IPS DF 6.9 (cell line): ENCODE results near the gene FLYWCH2.
"Not testable (repeated sequence)": the region's sequence is repeated elsewhere in the genome, so short reads cannot be mapped to it uniquely, and the experiment has no call there.

ENCODE experiments used
- DNase-seq: peaks from one replicate; pipeline ENCODE4 v3.0.0-alpha.2; 2013; ENCODE audit warnings: low read depth, low spot score
- H3K27ac ChIP-seq: one replicate; pipeline ENCODE4 v1.5.1; 2013; ENCODE audit warnings: low read length, control low read depth
- H3K27me3 ChIP-seq: 2 replicates; pipeline ENCODE4 v1.6.1; 2013; ENCODE audit warnings: mild to moderate bottlenecking, low read length; ENCODE audit not compliant: control insufficient read depth, insufficient read depth
- H3K36me3 ChIP-seq: 2 replicates; pipeline ENCODE4 v1.6.1; 2013; ENCODE audit warnings: low read length; ENCODE audit not compliant: control insufficient read depth, insufficient read depth
- H3K4me1 ChIP-seq: 2 replicates; pipeline ENCODE4 v1.6.1; 2013; ENCODE audit warnings: low read length; ENCODE audit not compliant: control insufficient read depth, insufficient read depth
- H3K4me3 ChIP-seq: 2 replicates; pipeline ENCODE4 v1.5.1; 2013; ENCODE audit warnings: mild to moderate bottlenecking, low read length
- H3K9me3 ChIP-seq: 2 replicates; pipeline ENCODE4 v1.6.1; 2013; ENCODE audit warnings: low read length, inconsistent platforms; ENCODE audit not compliant: control insufficient read depth, insufficient read depth
- WGBS: extraction: QIAGEN DNeasy Blood & Tissue Kit; methylation state at CpG from one replicate; pipeline ENCODE4 v1.1.7; 2013; ENCODE audit warnings: mixed read lengths, missing lambda C conversion rate; ENCODE audit not compliant: insufficient read length, insufficient coverage; 5-methylcytosine and 5-hydroxymethylcytosine counted together

The FLYWCH2 gene

DNA sequence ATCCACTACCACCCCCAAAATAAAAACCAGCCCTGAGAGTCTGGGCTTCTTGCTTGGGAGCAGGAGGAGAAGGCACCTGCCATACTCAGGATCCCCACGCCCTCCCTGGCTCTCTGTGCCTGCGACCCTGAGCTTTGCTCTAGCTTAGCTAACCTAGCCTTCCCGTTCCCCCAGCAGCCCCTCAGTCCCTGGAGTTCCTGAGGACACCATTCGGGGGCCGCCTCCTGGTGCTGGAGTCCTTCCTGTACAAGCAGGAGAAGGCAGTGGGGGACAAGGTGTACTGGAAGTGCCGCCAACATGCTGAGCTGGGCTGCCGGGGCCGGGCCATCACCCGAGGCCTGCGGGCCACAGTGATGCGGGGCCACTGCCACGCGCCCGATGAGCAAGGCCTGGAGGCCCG is 47.2 kb downstream of the FLYWCH2 start:
- H3K9me3 ChIP-seq, result no peaks in the 10 kb centered on the region
- H3K36me3 ChIP-seq, result peaks cover 6% of the 10 kb centered on the region; the same call in 1 of the 2 replicates
- H3K4me1 ChIP-seq, result peaks cover 5% of the 10 kb centered on the region; the same call in 1 of the 2 replicates
- no peaks in the 10 kb centered on the region for H3K27me3 ChIP-seq
- no peak for DNase-seq
- no peak overlapping the region for H3K27ac ChIP-seq
- WGBS, result no CpG with 5 or more reads among the region's 15 CpGs
- H3K4me3 ChIP-seq, result no peak overlapping the region

DNA sequence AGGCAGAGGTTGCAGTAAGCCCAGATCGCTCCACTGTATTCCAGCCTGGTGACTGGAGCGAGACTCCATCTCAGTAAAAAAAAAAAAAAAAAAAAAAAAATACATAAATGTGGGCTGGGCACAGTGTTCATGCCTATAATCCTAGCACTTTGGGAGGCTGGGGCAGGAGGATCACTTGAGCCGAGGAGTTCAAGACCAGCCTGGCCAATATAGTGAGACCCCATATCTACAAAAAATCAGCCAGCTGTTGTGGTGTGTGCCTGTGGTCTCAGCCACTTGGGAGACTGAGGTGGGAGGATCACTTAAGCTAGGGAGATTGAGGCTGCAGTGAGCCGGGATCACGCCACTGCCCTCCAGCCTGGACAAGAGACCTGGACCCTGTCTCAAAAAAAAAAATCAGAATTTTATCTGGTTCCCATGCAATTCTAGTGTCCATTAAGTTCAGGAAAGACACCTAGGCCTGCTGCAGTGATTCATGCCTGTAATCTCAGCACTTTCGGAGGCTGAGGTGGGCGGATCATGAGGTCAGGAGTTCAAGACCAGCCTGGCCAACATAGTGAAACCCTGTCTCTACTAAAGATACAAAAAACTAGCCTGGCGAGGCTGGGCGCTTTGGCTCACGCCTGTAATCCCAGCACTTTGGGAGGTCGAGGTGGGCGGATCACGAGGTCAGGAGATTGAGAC is 48.4 kb downstream of the FLYWCH2 start:
- not testable (repeated sequence) for H3K27me3 ChIP-seq, H3K27ac ChIP-seq, H3K9me3 ChIP-seq, H3K4me3 ChIP-seq, DNase-seq, H3K36me3 ChIP-seq, H3K4me1 ChIP-seq
- WGBS, result no CpG with 5 or more reads among the region's 13 CpGs

DNA sequence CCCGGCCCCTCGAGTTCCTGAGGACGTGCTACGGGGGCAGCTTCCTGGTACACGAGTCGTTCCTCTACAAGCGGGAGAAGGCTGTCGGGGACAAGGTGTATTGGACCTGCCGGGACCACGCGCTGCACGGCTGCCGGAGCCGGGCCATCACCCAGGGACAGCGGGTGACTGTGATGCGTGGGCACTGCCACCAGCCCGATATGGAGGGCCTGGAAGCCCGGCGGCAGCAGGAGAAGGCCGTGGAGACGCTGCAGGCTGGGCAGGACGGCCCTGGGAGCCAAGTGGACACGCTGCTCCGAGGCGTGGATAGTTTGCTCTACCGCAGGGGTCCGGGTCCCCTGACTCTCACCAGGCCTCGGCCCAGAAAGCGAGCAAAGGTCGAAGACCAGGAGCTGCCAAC is 50.1 kb downstream of the FLYWCH2 start:
- no peaks in the 10 kb centered on the region for H3K9me3 ChIP-seq
- H3K27me3 ChIP-seq, result no peaks in the 10 kb centered on the region
- H3K36me3 ChIP-seq, result peaks cover 13% of the 10 kb centered on the region
- no peak overlapping the region for H3K4me3 ChIP-seq
- no peak for DNase-seq
- WGBS, result no CpG with 5 or more reads among the region's 30 CpGs
- no peak overlapping the region for H3K27ac ChIP-seq
- peaks cover 8% of the 10 kb centered on the region for H3K4me1 ChIP-seq

GRCh38 chr16:2933701-2934100 is 50.7 kb downstream of the FLYWCH2 start:
- WGBS, result no CpG with 5 or more reads among the region's 22 CpGs
- H3K4me1 ChIP-seq, result peaks cover 8% of the 10 kb centered on the region
- H3K27ac ChIP-seq, result no peak overlapping the region
- no peaks in the 10 kb centered on the region for H3K27me3 ChIP-seq
- no peak overlapping the region for H3K4me3 ChIP-seq
- H3K9me3 ChIP-seq, result no peaks in the 10 kb centered on the region
- H3K36me3 ChIP-seq, result peaks cover 16% of the 10 kb centered on the region
- no peak for DNase-seq

GRCh38 chr16:2934450-2934849 is 51.4 kb downstream of the FLYWCH2 start:
- H3K36me3 ChIP-seq, result peaks cover 16% of the 10 kb centered on the region
- H3K9me3 ChIP-seq, result no peaks in the 10 kb centered on the region
- no peak overlapping the region for H3K4me3 ChIP-seq
- no peaks in the 10 kb centered on the region for H3K27me3 ChIP-seq
- H3K27ac ChIP-seq, result no peak overlapping the region
- peaks cover 6% of the 10 kb centered on the region for H3K4me1 ChIP-seq
- DNase-seq, result no peak
- no CpG with 5 or more reads among the region's 15 CpGs for WGBS

GRCh38 chr16:2936436-2937011 is 53.5 kb downstream of the FLYWCH2 start:
- H3K4me1 ChIP-seq, result peaks cover 6% of the 10 kb centered on the region
- no peaks in the 10 kb centered on the region for H3K9me3 ChIP-seq
- no peaks in the 10 kb centered on the region for H3K27me3 ChIP-seq
- DNase-seq, result no peak
- peaks cover 12% of the 10 kb centered on the region; the same call in 1 of the 2 replicates for H3K36me3 ChIP-seq
- no peak overlapping the region for H3K27ac ChIP-seq
- no CpG with 5 or more reads among the region's 22 CpGs for whole genome bisulfite sequencing
- H3K4me3 ChIP-seq, result no peak overlapping the region

GRCh38 chr16:2937170-2937569 is 54.2 kb downstream of the FLYWCH2 start:
- H3K36me3 ChIP-seq, result peaks cover 12% of the 10 kb centered on the region; the same call in 1 of the 2 replicates
- WGBS, result no CpG with 5 or more reads among the region's 24 CpGs
- no peaks in the 10 kb centered on the region for H3K9me3 ChIP-seq

DNA sequence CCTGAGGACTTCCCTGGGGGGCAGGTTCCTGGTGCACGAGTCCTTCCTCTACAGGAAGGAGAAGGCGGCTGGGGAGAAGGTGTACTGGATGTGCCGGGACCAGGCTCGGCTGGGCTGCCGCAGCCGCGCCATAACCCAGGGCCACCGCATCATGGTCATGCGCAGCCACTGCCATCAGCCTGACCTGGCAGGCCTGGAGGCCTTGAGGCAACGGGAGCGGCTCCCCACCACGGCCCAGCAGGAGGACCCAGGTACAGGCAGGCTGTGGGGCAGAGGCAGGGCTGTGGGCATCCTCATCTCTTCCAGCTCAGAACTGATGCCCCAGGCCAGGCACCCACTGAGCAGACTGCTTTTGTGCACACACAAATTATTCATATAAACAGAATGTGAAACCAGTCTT is 55.2 kb downstream of the FLYWCH2 start:
- no peak overlapping the region for H3K27ac ChIP-seq
- DNase-seq, result no peak
- peaks cover 12% of the 10 kb centered on the region; the same call in 1 of the 2 replicates for H3K36me3 ChIP-seq
- no peaks in the 10 kb centered on the region for H3K27me3 ChIP-seq
- H3K9me3 ChIP-seq, result no peaks in the 10 kb centered on the region
- no peak overlapping the region for H3K4me3 ChIP-seq
- no CpG with 5 or more reads among the region's 12 CpGs for WGBS
- H3K4me1 ChIP-seq, result peaks cover 6% of the 10 kb centered on the region

More at GRCh38 chr16:2937170-2937569, 54.2 kb downstream of the FLYWCH2 start:
- Histone ChIP-seq H3K4me1 (peaks cover 6% of the 10 kb centered on the region), H3K27ac (no peak overlapping the region), H3K27me3 (no peaks in the 10 kb centered on the region), H3K4me3 (no peak overlapping the region)
- no peak for DNase-seq

DNA sequence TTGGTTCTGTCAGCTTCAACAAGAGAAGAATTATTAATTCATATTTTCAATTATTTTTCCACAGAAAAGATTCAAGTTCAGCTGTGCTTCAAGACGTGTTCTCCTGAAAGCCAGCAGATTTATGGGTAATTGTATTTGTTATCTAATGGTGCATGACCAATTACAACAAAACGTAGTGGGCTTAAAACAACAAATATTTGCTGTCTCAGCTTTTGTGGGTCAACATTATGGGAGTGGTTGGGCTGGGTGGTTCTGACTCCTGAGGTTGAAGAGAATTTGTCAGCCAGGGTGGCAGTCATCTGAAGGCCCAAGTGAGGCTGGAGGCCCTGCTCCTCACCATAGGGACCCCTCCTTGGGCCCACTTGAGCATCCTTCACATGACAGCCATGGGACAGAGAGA is 57.0 kb downstream of the FLYWCH2 start:
- H3K4me3 ChIP-seq, result no peak overlapping the region
- peaks cover 9% of the 10 kb centered on the region; the same call in 1 of the 2 replicates for H3K36me3 ChIP-seq
- DNase-seq, result no peak
- H3K9me3 ChIP-seq, result no peaks in the 10 kb centered on the region
- WGBS, result no CpG with 5 or more reads among the region's 2 CpGs
- peaks cover 6% of the 10 kb centered on the region for H3K4me1 ChIP-seq
- H3K27me3 ChIP-seq, result no peaks in the 10 kb centered on the region
- no peak overlapping the region for H3K27ac ChIP-seq

- no peak for DNase-seq
- Histone ChIP-seq H3K27ac (no peak overlapping the region), H3K36me3 (peaks cover 3% of the 10 kb centered on the region; the same call in 1 of the 2 replicates), H3K4me3 (no peak overlapping the region), H3K9me3 (no peaks in the 10 kb centered on the region), H3K27me3 (no peaks in the 10 kb centered on the region), H3K4me1 (no peaks in the 10 kb centered on the region)
- no CpG with 5 or more reads among the region's 4 CpGs for WGBS
These were observed 59.0 kb downstream of the FLYWCH2 start for GRCh38 chr16:2942045-2942444.

GRCh38 chr16:2943716-2944115 is 60.7 kb downstream of the FLYWCH2 start:
- not testable (repeated sequence) for H3K36me3 ChIP-seq, H3K4me3 ChIP-seq, H3K27ac ChIP-seq, DNase-seq, H3K27me3 ChIP-seq, H3K4me1 ChIP-seq, H3K9me3 ChIP-seq
- whole genome bisulfite sequencing, result no CpG with 5 or more reads among the region's 12 CpGs
